IMR-90 (cell line): ENCODE measurements around the gene MAD2L2. TPM values are rescaled to one million over a fixed set of nuclear protein-coding genes. Genes with fewer than 3 reads are reported as not detected.

ENCODE experiments used
- ATAC-seq: fragments of 200-7000 bp; cut with Tn5 transposase; 2 replicates; pipeline ENCODE4 v1.9.1; 2020; ENCODE audit warnings: low read depth, mild to moderate bottlenecking, moderate library complexity
- BruUV-seq: library from RNA; stranded (reverse); fragments of 400-500 nt; replicated peaks from 2 replicates; lab custom pipeline; 2021; lab: Mats Ljungman, UMichigan
- CTCF ChIA-PET: fragments of 300-600 bp; formaldehyde crosslinking; extraction: SDS; loops from one replicate; lab custom pipeline; 2021; ENCODE audit warnings: antibody characterized with exemption; lab: Yijun Ruan, JAX
- POLR2A ChIA-PET: fragments of 300-600 bp; sonication (Branson Sonifier 250); formaldehyde crosslinking; loops from one replicate; lab custom pipeline; 2022; ENCODE audit warnings: antibody characterized with exemption; ENCODE audit not compliant: unreplicated experiment; lab: Charles Lee
- DNase-seq: peaks from one replicate; pipeline ENCODE4 v3.0.0; 2013
- H2AFZ ChIP-seq: replicated peaks from 2 replicates; pipeline ENCODE3; 2013; ENCODE audit warnings: low read length, mild to moderate bottlenecking; ENCODE audit not compliant: poor library complexity
- H2AK5ac ChIP-seq: 2 replicates; pipeline ENCODE4 v1.6.1; 2013; ENCODE audit warnings: low read depth, low read length, inconsistent platforms
- H2AK9ac ChIP-seq: replicated peaks from 2 replicates; pipeline ENCODE3; 2013; ENCODE audit warnings: mild to moderate bottlenecking, low read depth, low read length, moderate library complexity; ENCODE audit not compliant: poor library complexity
- H2BK120ac ChIP-seq: 2 replicates; pipeline ENCODE4 v1.6.1; 2013; ENCODE audit warnings: low read depth, low read length, inconsistent platforms
- H2BK15ac ChIP-seq: 3 replicates; pipeline ENCODE4 v1.6.1; 2013; ENCODE audit warnings: low read depth, low read length, inconsistent platforms
- H2BK20ac ChIP-seq: 2 replicates; pipeline ENCODE4 v1.6.1; 2013; ENCODE audit warnings: low read depth, mild to moderate bottlenecking, inconsistent platforms, low read length, moderate library complexity
- H2BK5ac ChIP-seq: 2 replicates; pipeline ENCODE4 v1.6.1; 2013; ENCODE audit warnings: mild to moderate bottlenecking, low read depth, low read length, inconsistent platforms; ENCODE audit not compliant: poor library complexity, severe bottlenecking
- H3K14ac ChIP-seq: replicated peaks from 2 replicates; pipeline ENCODE4 v1.6.1; 2013; ENCODE audit warnings: low read depth, low read length, inconsistent platforms
- H3K18ac ChIP-seq: 2 replicates; pipeline ENCODE4 v1.6.1; 2013; ENCODE audit warnings: low read depth, low read length, control low read depth
- H3K23ac ChIP-seq: 2 replicates; pipeline ENCODE4 v1.6.1; 2013; ENCODE audit warnings: low read depth, low read length, inconsistent platforms
- H3K27ac ChIP-seq: 2 replicates; pipeline ENCODE4 v1.5.1; 2013; ENCODE audit warnings: mild to moderate bottlenecking, control low read depth, low read length; ENCODE audit not compliant: insufficient read depth
- H3K27me3 ChIP-seq: 2 replicates; pipeline ENCODE4 v1.6.1; 2013; ENCODE audit warnings: low read length; ENCODE audit not compliant: control insufficient read depth, insufficient read depth
- H3K36me3 ChIP-seq: 2 replicates; pipeline ENCODE4 v1.6.1; 2013; ENCODE audit warnings: low read length, mixed read lengths; ENCODE audit not compliant: control insufficient read depth, insufficient read depth
- H3K4ac ChIP-seq: 2 replicates; pipeline ENCODE4 v1.6.1; 2013; ENCODE audit warnings: low read depth, low read length, inconsistent platforms
- H3K4me1 ChIP-seq: 2 replicates; pipeline ENCODE4 v1.6.1; 2013; ENCODE audit warnings: low read length, mixed read lengths; ENCODE audit not compliant: control insufficient read depth, insufficient read depth
- H3K4me2 ChIP-seq: 2 replicates; pipeline ENCODE4 v1.6.1; 2013; ENCODE audit warnings: low read depth, mild to moderate bottlenecking, control low read depth, low read length, moderate library complexity
- H3K4me3 ChIP-seq: 2 replicates; pipeline ENCODE4 v1.5.1; 2013; ENCODE audit warnings: low read depth, mild to moderate bottlenecking, control low read depth, low read length, moderate library complexity; ENCODE audit not compliant: insufficient read depth
- H3K56ac ChIP-seq: 2 replicates; pipeline ENCODE4 v1.6.1; 2013; ENCODE audit warnings: low read length, inconsistent platforms; ENCODE audit not compliant: insufficient read depth; ENCODE audit errors: extremely low read depth
- H3K79me1 ChIP-seq, 2 experiments: 2 replicates each; pipeline ENCODE4 v1.6.1; 2013; ENCODE audit warnings: low read length in 2 of 2, inconsistent platforms in 1 of 2, low read depth in 1 of 2
- H3K9ac ChIP-seq: 2 replicates; pipeline ENCODE4 v1.6.1; 2013; ENCODE audit warnings: low read depth, low read length, control low read depth
- H3K9me1 ChIP-seq: 2 replicates; pipeline ENCODE4 v1.6.1; 2013; ENCODE audit warnings: low read length, inconsistent platforms; ENCODE audit not compliant: insufficient read depth
- H3K9me3 ChIP-seq: 2 replicates; pipeline ENCODE4 v1.6.1; 2013; ENCODE audit warnings: low read length; ENCODE audit not compliant: control insufficient read depth, insufficient read depth
- H4K20me1 ChIP-seq: 2 replicates; pipeline ENCODE4 v1.6.1; 2013; ENCODE audit warnings: low read length, inconsistent platforms; ENCODE audit not compliant: insufficient read depth
- H4K5ac ChIP-seq: 2 replicates; pipeline ENCODE4 v1.6.1; 2013; ENCODE audit warnings: mild to moderate bottlenecking, low read depth, low read length, control low read depth
- H4K8ac ChIP-seq, 2 experiments: 2 replicates each; pipeline ENCODE4 v1.6.1; 2013; ENCODE audit warnings: low read depth in 2 of 2, low read length in 2 of 2, control low read depth in 1 of 2, inconsistent platforms in 1 of 2
- H4K91ac ChIP-seq: 2 replicates; pipeline ENCODE4 v1.6.1; 2013; ENCODE audit warnings: low read depth, low read length, inconsistent platforms; ENCODE audit not compliant: insufficient read depth
- BHLHE40 ChIP-seq: fragments of 150-350 bp; IDR thresholded peaks from 2 replicates; pipeline ENCODE4 v1.6.1; 2016; ENCODE audit warnings: mild to moderate bottlenecking, low read depth, low read length
- CEBPB ChIP-seq: IDR thresholded peaks from 2 replicates; pipeline ENCODE4 v1.6.1; 2012; ENCODE audit warnings: low read depth, low read length, improper control_type of control experiment
- CHD1 ChIP-seq: IDR thresholded peaks from 2 replicates; pipeline ENCODE4 v1.6.1; 2012; ENCODE audit warnings: low read depth, low read length, improper control_type of control experiment
- ELK1 ChIP-seq: fragments of 150-350 bp; IDR thresholded peaks from 2 replicates; pipeline ENCODE4 v1.6.1; 2016; ENCODE audit warnings: low read depth, mild to moderate bottlenecking, low read length, moderate library complexity, borderline replicate concordance
- FOS ChIP-seq: fragments of 150-350 bp; IDR thresholded peaks from 2 replicates; pipeline ENCODE4 v1.6.1; 2016; ENCODE audit warnings: low read depth, low read length
- MAFK ChIP-seq: IDR thresholded peaks from 2 replicates; pipeline ENCODE4 v1.6.1; 2012; ENCODE audit warnings: low read depth, low read length, improper control_type of control experiment
- MAZ ChIP-seq: IDR thresholded peaks from 2 replicates; pipeline ENCODE4 v1.6.1; 2012; ENCODE audit warnings: low read depth, mild to moderate bottlenecking, low read length, improper control_type of control experiment, moderate library complexity, borderline replicate concordance
- MXI1 ChIP-seq: IDR thresholded peaks from 2 replicates; pipeline ENCODE4 v1.6.1; 2012; ENCODE audit warnings: low read depth, mild to moderate bottlenecking, low read length, moderate library complexity, borderline replicate concordance
- NFE2L2 ChIP-seq: fragments of 150-350 bp; IDR thresholded peaks from 2 replicates; pipeline ENCODE4 v1.6.1; 2016; ENCODE audit warnings: low read depth, mild to moderate bottlenecking, low read length
- POLR2A ChIP-seq: IDR thresholded peaks from 2 replicates; pipeline ENCODE4 v1.6.1; 2012; ENCODE audit warnings: mild to moderate bottlenecking, low read depth, low read length
- RAD21 ChIP-seq: IDR thresholded peaks from 2 replicates; pipeline ENCODE4 v1.6.1; 2012; ENCODE audit warnings: low read length, improper control_type of control experiment
- RCOR1 ChIP-seq: IDR thresholded peaks from 2 replicates; pipeline ENCODE4 v1.6.1; 2012; ENCODE audit warnings: mild to moderate bottlenecking, low read length, improper control_type of control experiment; ENCODE audit not compliant: insufficient replicate concordance
- RFX5 ChIP-seq: IDR thresholded peaks from 2 replicates; pipeline ENCODE4 v1.8.0; 2012; ENCODE audit warnings: low read depth, mild to moderate bottlenecking, low read length, moderate library complexity
- SMC3 ChIP-seq: fragments of 150-350 bp; IDR thresholded peaks from 2 replicates; pipeline ENCODE4 v1.6.1; 2016; ENCODE audit warnings: low read depth, mild to moderate bottlenecking, antibody characterized with exemption, low read length, moderate library complexity
- USF2 ChIP-seq: fragments of 150-350 bp; IDR thresholded peaks from 2 replicates; pipeline ENCODE4 v1.6.1; 2017; ENCODE audit warnings: mild to moderate bottlenecking, antibody characterized with exemption, low read length, low read depth
- WGBS, 2 experiments: methylation state at CpG; one replicate each; pipeline versions ENCODE4 v1.1.5 to v1.1.7; 2013; ENCODE audit warnings: missing lambda C conversion rate in 2 of 2; ENCODE audit not compliant: insufficient read length in 1 of 2; ENCODE audit errors: extremely low coverage in 2 of 2; 5-methylcytosine and 5-hydroxymethylcytosine counted together
- dilution Hi-C: fragments of 300-500 bp; cut with HindIII; formaldehyde crosslinking; loops from one replicate; pipeline ENCODE4 v1.14.3; 2018; ENCODE audit warnings: low sequenced_read_pairs; ENCODE audit not compliant: unreplicated experiment
- in situ Hi-C: fragments of 300-500 bp; cut with MboI; formaldehyde crosslinking; loops from 3 replicates; pipeline ENCODE4 v1.14.3; 2019; ENCODE audit warnings: low sequenced_read_pairs, inconsistent platforms, mixed read lengths
- intact Hi-C: fragments of 100-400 bp; cut with micrococcal nuclease; formaldehyde crosslinking; loops from 2 replicates; pipeline ENCODE4 v1.10.0; 2022
- polyA plus RNA-seq, 3 experiments: library from polyadenylated mRNA; depleted of rRNA; stranded (reverse); fragments of >200 nt; gene quantifications; 2 replicates each; pipeline ENCODE4 v1.2.3, GENCODE V29; 2012; ENCODE audit warnings: low replicate concordance in 1 of 3
- total RNA-seq: library from RNA; depleted of rRNA; stranded (reverse); fragments of >200 nt; gene quantifications from 2 replicates; pipeline ENCODE4 v1.2.3, GENCODE V29; 2012
- TF ChIP-seq, protein P1 (sequence below): conservative IDR thresholded peaks from 2 replicates; pipeline ENCODE4 v1.5.1; 2012; ENCODE audit warnings: mild to moderate bottlenecking, low read depth, low read length, improper control_type of control experiment

Gene MAD2L2
- total and polyA plus RNA-seq, 2 of the 4 experiments (the other 2 are of a cell fraction) = 44.6 to 70.9 TPM

- Histone ChIP-seq H3K4me2 (no peak overlapping the region), H3K9me1 (no peaks in the 10 kb centered on the region), H3K36me3 (peaks cover 19% of the 10 kb centered on the region), H2BK20ac (no peak overlapping the region), H3K4me3 (no peak overlapping the region), H2AK5ac (no peak overlapping the region), H2BK15ac (no peak overlapping the region), H3K9ac (no peak overlapping the region), H4K20me1 (no peaks in the 10 kb centered on the region), H3K27me3 (no peaks in the 10 kb centered on the region), H3K9me3 (no peaks in the 10 kb centered on the region), H3K79me1 (no peaks in the 10 kb centered on the region), H2AK9ac (peak overlapping the region; percentile 24), H2AFZ (no peak overlapping the region), H3K27ac (no peak overlapping the region), H3K18ac (no peak overlapping the region), H4K5ac (no peak overlapping the region), H3K56ac (no peak overlapping the region), H4K91ac (no peak overlapping the region), H2BK120ac (no peak overlapping the region), H3K4me1 (no peaks in the 10 kb centered on the region), H4K8ac (no peak overlapping the region), H3K4ac (no peak overlapping the region), H2BK5ac (no peak overlapping the region), H3K14ac (no peak overlapping the region), H3K23ac (no peak overlapping the region)
- in situ Hi-C loops (no loop called here), intact Hi-C loops (no loop called here), dilution Hi-C loops (no loop called here)
- TF ChIP-seq, protein P1, sequence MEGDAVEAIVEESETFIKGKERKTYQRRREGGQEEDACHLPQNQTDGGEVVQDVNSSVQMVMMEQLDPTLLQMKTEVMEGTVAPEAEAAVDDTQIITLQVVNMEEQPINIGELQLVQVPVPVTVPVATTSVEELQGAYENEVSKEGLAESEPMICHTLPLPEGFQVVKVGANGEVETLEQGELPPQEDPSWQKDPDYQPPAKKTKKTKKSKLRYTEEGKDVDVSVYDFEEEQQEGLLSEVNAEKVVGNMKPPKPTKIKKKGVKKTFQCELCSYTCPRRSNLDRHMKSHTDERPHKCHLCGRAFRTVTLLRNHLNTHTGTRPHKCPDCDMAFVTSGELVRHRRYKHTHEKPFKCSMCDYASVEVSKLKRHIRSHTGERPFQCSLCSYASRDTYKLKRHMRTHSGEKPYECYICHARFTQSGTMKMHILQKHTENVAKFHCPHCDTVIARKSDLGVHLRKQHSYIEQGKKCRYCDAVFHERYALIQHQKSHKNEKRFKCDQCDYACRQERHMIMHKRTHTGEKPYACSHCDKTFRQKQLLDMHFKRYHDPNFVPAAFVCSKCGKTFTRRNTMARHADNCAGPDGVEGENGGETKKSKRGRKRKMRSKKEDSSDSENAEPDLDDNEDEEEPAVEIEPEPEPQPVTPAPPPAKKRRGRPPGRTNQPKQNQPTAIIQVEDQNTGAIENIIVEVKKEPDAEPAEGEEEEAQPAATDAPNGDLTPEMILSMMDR = no peak
- TF ChIP-seq MXI1 (no peak), POLR2A (no peak), USF2 (no peak), RAD21 (no peak), CEBPB (no peak), SMC3 (no peak), MAZ (no peak), MAFK (no peak), ELK1 (no peak), NFE2L2 (no peak), CHD1 (no peak), BHLHE40 (no peak), FOS (no peak), RCOR1 (no peak), RFX5 (no peak)
- no TSS peak for BruUV-seq
- ChIA-PET POLR2A (no interaction called here), CTCF (no interaction called here)
- DNase-seq (no peak), ATAC-seq (no peak)
- 97% methylated on average over 7 of the region's 17 CpGs; no CpG with 5 or more reads in 1 of the 2 experiments for WGBS, 2 experiments
Observed at GRCh38 chr1:11661103-11661502, 19.8 kb downstream of the MAD2L2 start.
